ENCODE data around the gene TOM1. TPM values are rescaled to one million over a fixed set of nuclear protein-coding genes. Genes with fewer than 3 reads are reported as not detected.

TOM1 gene
- total RNA-seq, 1 donor from 2014 or later: 61.5 TPM

DNA sequence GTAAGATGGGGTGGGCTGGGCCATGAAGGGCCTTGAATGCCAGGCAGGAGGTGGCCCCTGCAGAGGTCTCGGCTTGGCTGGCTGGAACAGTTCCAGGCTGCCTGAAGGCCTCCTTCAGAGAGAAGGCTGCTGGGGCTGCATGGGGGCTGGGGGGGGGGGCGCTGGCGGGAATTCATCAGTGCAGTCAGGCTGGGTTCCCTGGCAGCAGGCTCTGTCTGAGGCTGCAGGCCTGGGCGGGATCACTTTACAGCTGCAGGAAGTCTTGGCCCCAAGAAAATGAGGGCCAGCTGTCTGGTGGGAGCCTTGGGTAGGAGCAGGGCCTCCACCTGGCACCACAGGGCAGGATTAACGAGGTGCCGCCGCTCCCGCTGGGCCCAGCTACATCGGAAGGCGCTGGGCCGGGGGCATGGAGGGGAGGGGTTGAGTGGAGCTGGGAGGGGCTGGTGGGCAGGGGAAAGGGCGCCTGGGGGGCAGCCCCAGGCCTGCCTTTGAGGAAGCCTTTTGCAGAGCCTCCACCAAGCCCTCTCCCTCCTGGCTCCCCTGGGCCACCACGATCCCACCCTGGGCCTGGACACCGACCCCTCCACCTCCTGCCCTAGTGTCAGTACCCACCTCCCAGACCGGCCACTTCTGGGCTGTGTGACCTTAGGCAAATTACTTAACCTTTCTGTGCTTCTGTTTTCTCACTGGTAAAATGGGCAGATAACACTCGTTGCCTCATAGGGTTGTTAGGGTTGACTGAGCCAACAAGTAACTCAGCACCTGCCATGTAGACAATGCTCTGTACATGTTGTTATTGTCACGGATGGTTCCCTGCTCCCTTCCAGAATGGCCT, 50.2 kb downstream of the TOM1 start:
- Histone ChIP-seq H3K4me3 (ENCODE audit: low read depth, low read length) (no peak overlapping the region), H3K36me3 (ENCODE audit: control insufficient read depth, insufficient read depth, low read length) (no peaks in the 10 kb centered on the region), H3K27me3 (ENCODE audit: control insufficient read depth, insufficient read depth, low read length) (no peaks in the 10 kb centered on the region)
- TF ChIP-seq, protein P1, sequence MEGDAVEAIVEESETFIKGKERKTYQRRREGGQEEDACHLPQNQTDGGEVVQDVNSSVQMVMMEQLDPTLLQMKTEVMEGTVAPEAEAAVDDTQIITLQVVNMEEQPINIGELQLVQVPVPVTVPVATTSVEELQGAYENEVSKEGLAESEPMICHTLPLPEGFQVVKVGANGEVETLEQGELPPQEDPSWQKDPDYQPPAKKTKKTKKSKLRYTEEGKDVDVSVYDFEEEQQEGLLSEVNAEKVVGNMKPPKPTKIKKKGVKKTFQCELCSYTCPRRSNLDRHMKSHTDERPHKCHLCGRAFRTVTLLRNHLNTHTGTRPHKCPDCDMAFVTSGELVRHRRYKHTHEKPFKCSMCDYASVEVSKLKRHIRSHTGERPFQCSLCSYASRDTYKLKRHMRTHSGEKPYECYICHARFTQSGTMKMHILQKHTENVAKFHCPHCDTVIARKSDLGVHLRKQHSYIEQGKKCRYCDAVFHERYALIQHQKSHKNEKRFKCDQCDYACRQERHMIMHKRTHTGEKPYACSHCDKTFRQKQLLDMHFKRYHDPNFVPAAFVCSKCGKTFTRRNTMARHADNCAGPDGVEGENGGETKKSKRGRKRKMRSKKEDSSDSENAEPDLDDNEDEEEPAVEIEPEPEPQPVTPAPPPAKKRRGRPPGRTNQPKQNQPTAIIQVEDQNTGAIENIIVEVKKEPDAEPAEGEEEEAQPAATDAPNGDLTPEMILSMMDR (IDR thresholded peaks at IDR 0.05; ENCODE audit: insufficient read depth, low read length, poor library complexity, severe bottlenecking): no peak
- no peak for DNase-seq (ENCODE audit: low read depth)

DNA sequence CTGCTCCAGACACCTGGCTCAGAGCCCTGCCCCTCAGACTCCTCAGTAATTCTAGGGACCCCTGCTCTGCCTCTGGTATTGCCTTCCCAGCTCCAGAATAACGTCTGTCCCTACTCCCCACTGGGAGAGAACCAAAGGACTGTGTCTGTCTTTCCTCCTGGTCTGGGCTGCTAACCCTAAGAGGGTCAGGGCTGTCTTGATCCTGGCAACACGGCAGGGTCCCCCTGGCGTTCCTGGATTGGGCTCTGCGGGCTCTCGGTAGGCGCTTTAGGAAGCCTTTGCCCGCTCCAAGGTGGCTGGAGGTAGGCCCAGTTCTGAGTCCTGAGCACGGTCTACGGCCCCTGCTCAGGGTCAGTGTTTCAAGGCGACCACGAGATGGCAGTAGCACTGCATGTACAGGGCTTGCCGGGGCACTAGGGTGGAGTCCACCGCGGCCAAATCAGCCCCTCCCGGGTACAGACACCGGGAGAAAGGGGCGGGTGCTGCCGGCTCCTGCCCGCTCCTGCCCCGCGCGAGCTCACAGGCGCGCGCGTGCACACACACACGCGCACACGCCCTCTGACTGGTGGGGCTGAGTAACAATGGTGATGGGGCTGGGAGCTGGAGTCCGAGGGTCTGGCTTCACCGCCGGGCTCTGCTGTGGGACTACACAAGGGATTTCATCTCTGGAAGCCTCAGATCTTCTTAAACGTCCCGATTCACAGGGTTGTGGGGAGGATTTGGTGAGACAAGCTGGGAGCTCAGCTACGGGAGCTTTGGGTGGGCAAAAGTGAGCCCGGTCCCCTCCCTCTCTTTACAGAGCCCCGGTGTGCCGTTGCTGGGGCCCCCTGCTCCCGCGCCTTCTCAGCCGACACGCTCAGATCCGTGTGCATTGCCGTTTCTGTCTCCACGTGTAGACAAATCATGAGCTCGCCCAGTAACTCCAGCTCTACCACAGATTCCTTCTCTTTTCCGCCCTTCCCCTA, 51.1 kb downstream of the TOM1 start:
- TF ChIP-seq, protein P1 (IDR thresholded peaks at IDR 0.05; ENCODE audit: insufficient read depth, low read length, poor library complexity, severe bottlenecking): peak; percentile 89
- peak; percentile 63 for DNase-seq (ENCODE audit: low read depth)
- Histone ChIP-seq H3K27me3 (ENCODE audit: control insufficient read depth, insufficient read depth, low read length) (no peaks in the 10 kb centered on the region), H3K4me3 (ENCODE audit: low read depth, low read length) (peak overlapping the region; percentile 33), H3K36me3 (ENCODE audit: control insufficient read depth, insufficient read depth, low read length) (no peaks in the 10 kb centered on the region)

DNA sequence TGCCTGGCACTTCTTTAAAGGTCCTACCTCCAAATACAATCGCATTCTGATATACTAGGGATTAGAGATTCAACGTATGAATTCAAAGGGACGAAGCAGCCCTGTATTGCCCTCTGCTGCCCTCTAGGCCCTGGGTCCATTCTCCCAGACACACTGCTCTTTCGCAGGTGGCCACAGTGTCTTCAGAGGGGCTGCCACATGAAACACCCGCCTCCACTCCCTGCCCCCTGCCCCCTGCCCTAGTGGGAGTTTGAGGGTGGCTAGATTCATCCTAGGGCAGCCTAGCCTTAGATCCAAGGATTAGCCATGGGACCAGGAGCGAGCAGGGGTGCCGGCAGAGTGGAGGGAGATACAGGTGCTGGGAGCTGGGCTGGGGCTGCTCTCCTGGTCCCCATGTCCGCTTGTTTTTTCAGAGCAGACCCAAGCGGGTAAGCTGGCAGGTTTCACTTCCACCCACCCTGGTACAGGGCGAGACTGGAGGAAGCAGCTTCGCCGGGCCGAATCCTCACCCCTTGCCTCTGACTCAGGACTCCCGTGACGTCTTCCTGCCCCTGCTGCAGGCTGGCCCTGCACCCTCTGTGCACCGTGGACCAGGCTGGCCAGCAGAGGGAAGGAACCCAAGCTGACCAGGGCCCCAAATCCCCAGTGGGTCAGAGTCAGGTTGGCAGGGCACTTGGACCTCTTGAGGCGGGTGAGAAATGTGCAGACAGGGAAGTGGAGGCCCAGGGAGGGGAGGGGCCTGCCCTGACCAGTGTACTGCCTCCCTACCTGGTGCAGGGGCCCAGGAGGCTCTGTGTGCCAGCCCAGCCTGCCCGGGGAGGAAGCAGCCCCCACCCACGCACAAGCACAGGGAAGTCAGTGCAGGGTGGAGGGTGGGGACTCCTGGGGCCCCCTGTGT, 52.8 kb downstream of the TOM1 start:
- no peaks in the 10 kb centered on the region for H3K36me3 ChIP-seq (ENCODE audit: control insufficient read depth, insufficient read depth, low read length)
- no peak for DNase-seq (ENCODE audit: low read depth)
- TF ChIP-seq, protein P1 (IDR thresholded peaks at IDR 0.05; ENCODE audit: insufficient read depth, low read length, poor library complexity, severe bottlenecking): peak; percentile 29
- H3K4me3 ChIP-seq (ENCODE audit: low read depth, low read length): no peak overlapping the region
- no peaks in the 10 kb centered on the region for H3K27me3 ChIP-seq (ENCODE audit: control insufficient read depth, insufficient read depth, low read length)

DNA sequence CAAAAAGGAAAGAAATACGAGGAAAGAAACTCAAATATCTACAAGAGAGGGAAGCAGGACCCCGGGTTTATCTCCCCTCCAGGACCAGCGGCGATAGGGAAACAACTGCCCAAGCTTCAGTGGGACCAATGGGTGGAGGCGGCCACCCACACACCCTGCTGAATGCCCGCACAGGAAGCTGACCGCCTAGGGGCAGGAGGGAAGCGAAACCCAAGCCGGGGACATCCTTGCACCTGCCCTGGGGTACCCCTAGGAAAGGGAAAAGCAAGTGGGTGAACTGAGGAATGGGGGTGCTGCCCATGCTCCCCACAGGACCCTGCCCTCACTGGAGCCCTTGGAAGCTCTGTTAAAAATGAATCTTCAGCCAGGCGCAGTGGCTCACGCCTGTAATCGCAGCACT, 53.6 kb downstream of the TOM1 start:
- no peak overlapping the region for H3K4me3 ChIP-seq (ENCODE audit: low read depth, low read length)
- TF ChIP-seq, protein P1 (IDR thresholded peaks at IDR 0.05; ENCODE audit: insufficient read depth, low read length, poor library complexity, severe bottlenecking): no peak
- no peak for DNase-seq (ENCODE audit: low read depth)
- H3K36me3 ChIP-seq (ENCODE audit: control insufficient read depth, insufficient read depth, low read length): no peaks in the 10 kb centered on the region
- no peaks in the 10 kb centered on the region for H3K27me3 ChIP-seq (ENCODE audit: control insufficient read depth, insufficient read depth, low read length)

DNA sequence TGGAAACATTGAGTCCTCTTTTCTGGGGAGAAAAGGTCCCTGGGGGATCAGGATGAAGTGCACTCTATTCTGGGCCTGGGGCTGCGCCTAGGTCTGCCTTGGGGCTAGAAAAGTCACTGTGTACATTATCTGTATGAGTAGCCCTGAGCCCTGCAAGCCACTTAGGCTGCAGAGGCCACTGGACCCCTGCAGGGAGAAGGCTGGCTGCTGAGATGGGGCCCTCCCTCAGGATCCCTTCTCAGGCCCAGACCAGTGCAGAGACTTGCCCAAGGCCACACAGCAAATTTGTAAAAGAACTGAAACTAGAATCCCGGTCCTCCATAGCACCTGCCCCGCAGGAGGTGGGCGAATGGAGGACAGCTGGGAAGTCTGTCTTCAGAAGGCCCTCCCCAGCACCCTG, 54.4 kb downstream of the TOM1 start:
- Histone ChIP-seq H3K4me3 (ENCODE audit: low read depth, low read length) (no peak overlapping the region), H3K27me3 (ENCODE audit: control insufficient read depth, insufficient read depth, low read length) (no peaks in the 10 kb centered on the region), H3K36me3 (ENCODE audit: control insufficient read depth, insufficient read depth, low read length) (no peaks in the 10 kb centered on the region)
- TF ChIP-seq, protein P1 (IDR thresholded peaks at IDR 0.05; ENCODE audit: insufficient read depth, low read length, poor library complexity, severe bottlenecking): no peak
- no peak for DNase-seq (ENCODE audit: low read depth)

All from kidney epithelial cell (primary cell).